ENCODE measurements around the gene SAE1. TPM values are rescaled to one million over a fixed set of nuclear protein-coding genes. Genes with fewer than 3 reads are reported as not detected.

Gene SAE1
- total RNA-seq, 6 experiments from 2014 or later, result 18.8 to 33.2 (median 26.7) TPM

- 96% methylated on average over 3 of the region's 3 CpGs for WGBS (ENCODE audit: insufficient coverage, low coverage, low lambda C conversion rate, missing lambda C conversion rate)
- no peak for DNase-seq
- no peak for ATAC-seq
- intact Hi-C loops (cut with DNase I), result no loop called here
- no peak for TF ChIP-seq POLR2A (IDR thresholded peaks at IDR 0.05)
- Histone ChIP-seq H3K9me3 (no peaks in the 10 kb centered on the region), H3K4me3 (no peak overlapping the region), H3K36me3 (peaks cover 0 to 17% (median 3%) of the 10 kb centered on the region in 4 donors), H3K27ac (no peak overlapping the region), H3K27me3 (no peaks in the 10 kb centered on the region), H3K4me1 (peaks cover 0 to 14% (median 8%) of the 10 kb centered on the region in 4 donors)
Observed at GRCh38 chr19:47200530-47200929, 69.9 kb downstream of the SAE1 start.

- H3K36me3 ChIP-seq, result peaks cover 0 to 17% (median under 1%) of the 10 kb centered on the region in 4 donors
- peaks cover 0 to 14% (median 8%) of the 10 kb centered on the region in 4 donors for H3K4me1 ChIP-seq
- DNase-seq, result no peak
- TF ChIP-seq CTCF (IDR thresholded peaks at IDR 0.05), result no peak
- TF ChIP-seq POLR2A (IDR thresholded peaks at IDR 0.05), result no peak
- H3K27me3 ChIP-seq, result no peaks in the 10 kb centered on the region
- no peaks in the 10 kb centered on the region for H3K9me3 ChIP-seq
- H3K4me3 ChIP-seq, result no peak overlapping the region
- WGBS (ENCODE audit: insufficient coverage, low coverage, low lambda C conversion rate, missing lambda C conversion rate), result 36% methylated on average over 3 of the region's 3 CpGs
- peak overlapping the region in 1 of 3 donors; percentile 4 for H3K27ac ChIP-seq
- intact Hi-C loops (cut with DNase I), result no loop called here
- peak; percentile 46 to 71 (median 66) for ATAC-seq
Observed at GRCh38 chr19:47203254-47203653, 72.6 kb downstream of the SAE1 start.

- no peak for TF ChIP-seq CTCF (IDR thresholded peaks at IDR 0.05)
- TF ChIP-seq POLR2A (IDR thresholded peaks at IDR 0.05), result no peak
- WGBS (ENCODE audit: insufficient coverage, low coverage, low lambda C conversion rate, missing lambda C conversion rate), result 84% methylated on average over 2 of the region's 13 CpGs
- Histone ChIP-seq H3K27me3 (no peaks in the 10 kb centered on the region), H3K27ac (no peak overlapping the region), H3K4me3 (no peak overlapping the region), H3K36me3 (peaks cover 0 to 24% (median 4%) of the 10 kb centered on the region in 4 donors), H3K4me1 (peaks cover 0 to 6% (median 0%) of the 10 kb centered on the region in 4 donors), H3K9me3 (no peaks in the 10 kb centered on the region)
- no peak for DNase-seq
- intact Hi-C loops (cut with DNase I), result loop anchor here (5.0 kb wide), 2 partner anchors 33 to 38 kb away; no protein-coding TSS in a partner anchor
- ATAC-seq, result no peak
Observed at GRCh38 chr19:47209319-47210179, 78.9 kb downstream of the SAE1 start.

GRCh38 chr19:47210180-47210490, 79.5 kb downstream of the SAE1 start:
- H3K27ac ChIP-seq, result no peak overlapping the region
- no peaks in the 10 kb centered on the region for H3K9me3 ChIP-seq
- H3K27me3 ChIP-seq, result no peaks in the 10 kb centered on the region
- peaks cover 0 to 6% (median 0%) of the 10 kb centered on the region in 4 donors for H3K4me1 ChIP-seq
- peaks cover 0 to 18% (median 4%) of the 10 kb centered on the region in 4 donors for H3K36me3 ChIP-seq
- no peak for TF ChIP-seq CTCF (IDR thresholded peaks at IDR 0.05)
- TF ChIP-seq POLR2A (IDR thresholded peaks at IDR 0.05), result no peak
- ATAC-seq (no peak), DNase-seq (no peak)
- intact Hi-C loops (cut with DNase I), result no loop called here
- H3K4me3 ChIP-seq, result no peak overlapping the region

GRCh38 chr19:47210689-47211316, 80.2 kb downstream of the SAE1 start:
- H3K4me3 ChIP-seq, result no peak overlapping the region
- H3K9me3 ChIP-seq, result no peaks in the 10 kb centered on the region
- peaks cover 0 to 6% (median 0%) of the 10 kb centered on the region in 4 donors for H3K4me1 ChIP-seq
- DNase-seq, result peak in 2 of 3 donors; percentile 52 to 72
- 32% methylated on average over 18 of the region's 19 CpGs for WGBS (ENCODE audit: insufficient coverage, low coverage, low lambda C conversion rate, missing lambda C conversion rate)
- no peak overlapping the region for H3K27ac ChIP-seq
- intact Hi-C loops (cut with DNase I), result no loop called here
- peaks cover 0 to 15% (median 4%) of the 10 kb centered on the region in 4 donors for H3K36me3 ChIP-seq
- no peaks in the 10 kb centered on the region for H3K27me3 ChIP-seq
- TF ChIP-seq CTCF (IDR thresholded peaks at IDR 0.05), result peak; percentile 73 to 90 (median 77)
- TF ChIP-seq POLR2A (IDR thresholded peaks at IDR 0.05), result no peak
- ATAC-seq, result peak; percentile 88 to 96 (median 92)
